ENCODE data around the gene CRAMP1. TPM values are rescaled to one million over a fixed set of nuclear protein-coding genes. Genes with fewer than 3 reads are reported as not detected.

CRAMP1 gene
- total and polyA plus RNA-seq, 11 donors: 6.2 to 16.9 (median 10.6) TPM

- peaks cover 0 to 35% (median 28%) of the 10 kb centered on the region in 9 donors for H3K36me3 ChIP-seq
- H3K4me3 ChIP-seq: peak within 1 kb of the TSS; percentile 61 to 98 (median 77)
- H3K27ac ChIP-seq: peak within 1 kb of the TSS in 11 of 12 donors; percentile 17 to 81 (median 71)
- intact Hi-C loops (cut with DNase I): loop anchor here in 2 of 10 donors (2.0 to 10.0 kb wide), 2 partner anchors 27 to 183 kb away; partner anchors contain the start of gene TELO2 (in 1 of the 2)
- H3K27me3 ChIP-seq: no peaks in the 10 kb centered on the region
- peaks cover 0 to 16% (median 9%) of the 10 kb centered on the region in 12 donors for H3K4me1 ChIP-seq
- WGBS, 4 donors: 0 to 3% (median 0%) methylated on average over 17 to 79 of the region's 79 CpGs
- DNase-seq (peak; percentile 97 to 99 (median 98)), ATAC-seq (peak; percentile 95 to 99 (median 98))
- TF ChIP-seq POLR2A (IDR thresholded peaks at IDR 0.05): peak in 1 of 2 donors; percentile 66
- TF ChIP-seq CTCF (IDR thresholded peaks at IDR 0.05): no peak
- H3K9me3 ChIP-seq: no peaks in the 10 kb centered on the region
Measured at GRCh38 chr16:1677942-1678499, 65.9 kb downstream of the CRAMP1 start, which contains the start of gene JPT2. Gene JPT2, plus strand, starts transcription at chr16:1678279. Its CDS starts 34 bp downstream, at chr16:1678313.

GRCh38 chr16:1678500-1679098, 66.4 kb downstream of the CRAMP1 start:
- intact Hi-C loops (cut with DNase I): loop anchor here in 2 of 10 donors (2.0 to 10.0 kb wide), 2 partner anchors 26 to 184 kb away; partner anchors contain the start of gene TELO2 (in 1 of the 2)
- peak in 3 of 4 donors; percentile 24 to 39 (median 26) for ATAC-seq
- Histone ChIP-seq H3K4me3 (peak overlapping the region; percentile 61 to 98 (median 77)), H3K27ac (peak overlapping the region in 10 of 12 donors; percentile 52 to 81 (median 73)), H3K36me3 (peaks cover 0 to 33% (median 27%) of the 10 kb centered on the region in 9 donors), H3K9me3 (no peaks in the 10 kb centered on the region), H3K27me3 (no peaks in the 10 kb centered on the region), H3K4me1 (peaks cover 0 to 16% (median 9%) of the 10 kb centered on the region in 12 donors)
- peak; percentile 35 to 72 (median 51) for DNase-seq
- no peak for TF ChIP-seq CTCF (IDR thresholded peaks at IDR 0.05)
- no peak for TF ChIP-seq POLR2A (IDR thresholded peaks at IDR 0.05)
- WGBS, 4 donors: 1 to 5% (median 2%) methylated on average over 8 to 45 of the region's 45 CpGs

- intact Hi-C loops (cut with DNase I): no loop called here
- DNase-seq: no peak
- WGBS, 4 donors: 95 to 98% (median 95%) methylated on average over 14 of the region's 14 CpGs
- Histone ChIP-seq H3K27ac (no peak overlapping the region), H3K9me3 (no peaks in the 10 kb centered on the region), H3K27me3 (no peaks in the 10 kb centered on the region), H3K36me3 (peaks cover 0 to 31% (median 22%) of the 10 kb centered on the region in 9 donors), H3K4me1 (peaks cover 0 to 16% (median 9%) of the 10 kb centered on the region in 12 donors), H3K4me3 (no peak overlapping the region)
- no peak for ATAC-seq
- no peak for TF ChIP-seq CTCF (IDR thresholded peaks at IDR 0.05)
- TF ChIP-seq POLR2A (IDR thresholded peaks at IDR 0.05): no peak
Measured at GRCh38 chr16:1680361-1680760, 68.2 kb downstream of the CRAMP1 start.

GRCh38 chr16:1681032-1681431, 68.9 kb downstream of the CRAMP1 start:
- Histone ChIP-seq H3K36me3 (peaks cover 0 to 31% (median 22%) of the 10 kb centered on the region in 9 donors), H3K4me1 (peaks cover 0 to 16% (median 9%) of the 10 kb centered on the region in 12 donors), H3K27me3 (no peaks in the 10 kb centered on the region), H3K27ac (no peak overlapping the region), H3K4me3 (no peak overlapping the region), H3K9me3 (no peaks in the 10 kb centered on the region)
- intact Hi-C loops (cut with DNase I): no loop called here
- TF ChIP-seq POLR2A (IDR thresholded peaks at IDR 0.05) (no peak), CTCF (IDR thresholded peaks at IDR 0.05) (no peak)
- no peak for DNase-seq
- WGBS, 4 donors: 94 to 95% (median 94%) methylated on average over 9 to 10 of the region's 10 CpGs
- no peak for ATAC-seq
